Measurements from ENCODE around the gene AUH.

DNA sequence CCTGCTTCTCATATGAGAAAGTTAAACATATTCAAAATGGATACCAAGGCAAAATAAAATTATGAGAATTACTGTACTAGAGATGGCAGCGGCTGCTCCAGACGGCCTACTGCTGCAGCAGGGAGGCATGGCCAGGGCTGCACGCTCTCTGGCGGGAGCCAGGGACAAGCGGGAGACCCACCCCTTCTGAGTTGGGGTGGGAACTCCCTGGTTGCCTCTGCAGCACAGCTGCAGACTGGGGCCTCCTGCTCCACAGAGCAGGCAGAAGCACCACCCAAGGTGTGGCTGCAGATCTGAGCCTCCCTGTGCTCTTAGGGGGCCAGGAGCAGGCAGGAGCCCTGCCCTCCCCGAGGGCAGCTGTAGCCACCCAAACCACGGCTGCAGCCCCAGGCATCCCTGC lies 2.3 kb upstream of the AUH start:
- TF ChIP-seq EZH2 (IDR thresholded peaks at IDR 0.05; ENCODE audit: insufficient read depth, poor library complexity, severe bottlenecking), result no peak
- no peak for TF ChIP-seq EZH2phosphoT487 (IDR thresholded peaks at IDR 0.05; ENCODE audit: insufficient read depth, low read depth)
